Measurements from ENCODE around the gene RARRES1.

- no peak for TF ChIP-seq CTCF (conservative IDR thresholded peaks at IDR 0.05; ENCODE audit: low read length)
- no peak for TF ChIP-seq EZH2phosphoT487 (IDR thresholded peaks at IDR 0.05; ENCODE audit: borderline replicate concordance, low read depth, low read length)
These were observed 37.3 kb upstream of the RARRES1 start for GRCh38 chr3:158769549-158769948.
